HepG2 (cell line): ENCODE data around the gene XPR1. TPM values are rescaled to one million over a fixed set of nuclear protein-coding genes. Genes with fewer than 3 reads are reported as not detected.

Experiments used
- CAMTA2 ChIP-seq: sonication (generic); formaldehyde crosslinking; IDR thresholded peaks from 2 replicates; pipeline ENCODE4 v1.4.0; 2020; ENCODE audit warnings: mild to moderate bottlenecking, missing genetic modification reagents, borderline replicate concordance
- CHCHD3 ChIP-seq: sonication (generic); formaldehyde crosslinking; IDR thresholded peaks from 2 replicates; pipeline ENCODE4 v1.8.0; 2022; ENCODE audit warnings: mild to moderate bottlenecking, missing genetic modification reagents, moderate library complexity
- CTCF ChIP-seq: sonication (generic); formaldehyde crosslinking; IDR thresholded peaks from 2 replicates; pipeline ENCODE4 v1.5.0; 2020; ENCODE audit warnings: mild to moderate bottlenecking, missing genetic modification reagents, moderate library complexity
- DRAP1 ChIP-seq: IDR thresholded peaks from 2 replicates; pipeline ENCODE4 v1.6.1; 2016; ENCODE audit warnings: missing genetic modification reagents, missing compliant biosample characterization
- FOXA1 ChIP-seq, 2 experiments: fragments of 450-650 bp in 1 of 2; sonication (generic) in 1 of 2; formaldehyde crosslinking in 1 of 2; IDR thresholded peaks; 2 replicates each; pipeline versions ENCODE4 v1.4.0 to v1.6.1; 2016 to 2020; ENCODE audit warnings: missing genetic modification reagents in 1 of 2
- HMGXB3 ChIP-seq: sonication (generic); formaldehyde crosslinking; IDR thresholded peaks from 2 replicates; pipeline ENCODE4 v1.4.0; 2020; ENCODE audit warnings: missing genetic modification reagents, borderline replicate concordance
- KAT8 ChIP-seq: IDR thresholded peaks from 2 replicates; pipeline ENCODE4 v1.6.1; 2016; ENCODE audit warnings: missing genetic modification reagents, missing compliant biosample characterization
- MBNL3 ChIP-seq: fragments of 250-450 bp; sonication (Bioruptor Pico); conservative IDR thresholded peaks from 2 replicates; pipeline ENCODE4 v1.8.0; 2022; ENCODE audit warnings: mild to moderate bottlenecking, inconsistent platforms
- NCOR1 ChIP-seq: fragments of 200-600 bp; sonication (generic); IDR thresholded peaks from 2 replicates; pipeline ENCODE4 v1.7.0; 2017; ENCODE audit warnings: antibody characterized with exemption, low read length, borderline replicate concordance
- NFE2L2 ChIP-seq: fragments of 150-350 bp; IDR thresholded peaks from 2 replicates; pipeline ENCODE4 v1.6.1; 2014; ENCODE audit warnings: low read length
- PAF1 ChIP-seq: IDR thresholded peaks from 2 replicates; pipeline ENCODE4 v1.6.1; 2016; ENCODE audit warnings: missing genetic modification reagents, missing compliant biosample characterization
- POLR2AphosphoS2 ChIP-seq: IDR thresholded peaks from 2 replicates; pipeline ENCODE4 v1.6.1; 2011; ENCODE audit warnings: low read depth, low read length, improper control_type of control experiment
- SAP130 ChIP-seq: IDR thresholded peaks from 2 replicates; pipeline ENCODE4 v1.6.1; 2016; ENCODE audit warnings: low read depth
- SIX1 ChIP-seq: sonication (generic); formaldehyde crosslinking; IDR thresholded peaks from 2 replicates; pipeline ENCODE4 v1.4.0; 2020; ENCODE audit warnings: missing genetic modification reagents, borderline replicate concordance
- SP2 ChIP-seq: sonication (generic); formaldehyde crosslinking; IDR thresholded peaks from 2 replicates; pipeline ENCODE4 v1.5.1; 2020; ENCODE audit warnings: mild to moderate bottlenecking, missing genetic modification reagents
- TBX2 ChIP-seq: sonication (generic); formaldehyde crosslinking; IDR thresholded peaks from 2 replicates; pipeline ENCODE4 v1.5.0; 2020; ENCODE audit warnings: missing genetic modification reagents, mild to moderate bottlenecking, borderline replicate concordance
- TCF7 ChIP-seq: sonication (generic); IDR thresholded peaks from 2 replicates; pipeline ENCODE4 v1.6.1; 2016; ENCODE audit warnings: antibody characterized with exemption, low read depth
- ZNF260 ChIP-seq: sonication (generic); formaldehyde crosslinking; IDR thresholded peaks from 2 replicates; pipeline ENCODE4 v1.4.0; 2020; ENCODE audit warnings: missing genetic modification reagents, low read depth, mild to moderate bottlenecking, borderline replicate concordance
- ZNF3 ChIP-seq: IDR thresholded peaks from 2 replicates; pipeline ENCODE4 v1.7.0; 2017; ENCODE audit warnings: inconsistent platforms
- ZNF670 ChIP-seq: sonication (generic); formaldehyde crosslinking; IDR thresholded peaks from 2 replicates; pipeline ENCODE4 v1.8.0; 2022; ENCODE audit warnings: mild to moderate bottlenecking, missing genetic modification reagents, borderline replicate concordance
- ZNF724P ChIP-seq: sonication (generic); formaldehyde crosslinking; IDR thresholded peaks from 2 replicates; pipeline ENCODE4 v1.8.0; 2022; ENCODE audit warnings: missing genetic modification reagents, borderline replicate concordance
- ZNF749 ChIP-seq: sonication (generic); formaldehyde crosslinking; IDR thresholded peaks from 2 replicates; pipeline ENCODE4 v1.8.0; 2022; ENCODE audit warnings: mild to moderate bottlenecking, missing genetic modification reagents, moderate library complexity, borderline replicate concordance
- ZNF788 ChIP-seq: sonication (generic); formaldehyde crosslinking; IDR thresholded peaks from 2 replicates; pipeline ENCODE4 v1.5.0; 2020; ENCODE audit warnings: mild to moderate bottlenecking, missing genetic modification reagents, borderline replicate concordance
- ZNF879 ChIP-seq: sonication (generic); formaldehyde crosslinking; IDR thresholded peaks from 2 replicates; pipeline ENCODE4 v1.8.1; 2023; ENCODE audit warnings: missing genetic modification reagents
- polyA plus RNA-seq, 8 experiments: library from polyadenylated mRNA; depleted of rRNA in 3 of 8; stranded (reverse) in 7 of 8; unstranded in 1 of 8; fragments of >200 nt; fragmentation: Illumina TruSeq in 4 of 8; extraction: Trizol in 4 of 8; gene quantifications; 2 replicates each; pipeline versions ENCODE4 v1.2.1 to v1.2.3, GENCODE V29; 2011 to 2016; ENCODE audit warnings: low read depth in 4 of 8, missing spikeins in 1 of 8, mixed read lengths in 1 of 8; ENCODE audit not compliant: insufficient read depth in 1 of 8
- total RNA-seq, 5 experiments: library from RNA; depleted of rRNA; stranded (reverse); fragments of >200 nt; fragmentation: Illumina TruSeq; extraction: Trizol; gene quantifications; 2 replicates each; pipeline ENCODE4 v1.2.3, GENCODE V29; 2016; ENCODE audit warnings: low read depth in 1 of 5

The XPR1 gene
- total and polyA plus RNA-seq, 2 of the 13 experiments (the other 11 are each of a cell fraction or from before 2014, with no cell fraction given) = 22.3 to 23.6 TPM

- TF ChIP-seq DRAP1 (CRISPR knock-in tag) = no peak
- no peak for TF ChIP-seq MBNL3 (CRISPR knock-in tag)
- no peak for TF ChIP-seq ZNF749 (CRISPR knock-in tag)
- no peak for TF ChIP-seq PAF1
- no peak for TF ChIP-seq ZNF879 (CRISPR knock-in tag)
- TF ChIP-seq TCF7 = no peak; the same call in 1 of the 2 replicates
- peak; percentile 61; the same call in 1 of the 2 replicates for TF ChIP-seq NCOR1
- TF ChIP-seq TBX2 (CRISPR knock-in tag) = no peak
- peak; percentile 50; the same call in 1 of the 2 replicates for TF ChIP-seq ZNF788 (CRISPR knock-in tag)
- TF ChIP-seq HMGXB3 (CRISPR knock-in tag) = no peak
- no peak for TF ChIP-seq FOXA1 (IDR thresholded peaks at IDR 0.05)
- no peak for TF ChIP-seq FOXA1 (CRISPR knock-in tag; IDR thresholded peaks at IDR 0.05)
- TF ChIP-seq CHCHD3 (CRISPR knock-in tag) = no peak
- no peak for TF ChIP-seq SIX1 (CRISPR knock-in tag)
- no peak for TF ChIP-seq CAMTA2 (CRISPR knock-in tag)
- TF ChIP-seq ZNF724P (CRISPR knock-in tag) = no peak
- TF ChIP-seq SP2 (CRISPR knock-in tag) = no peak
- TF ChIP-seq ZNF260 (CRISPR knock-in tag) = no peak
- 0 out of 2 replicates have a peak, but pooled peaks have one; percentile 23 for TF ChIP-seq KAT8 (CRISPR knock-in tag)
- no peak for TF ChIP-seq CTCF (CRISPR knock-in tag)
- TF ChIP-seq POLR2AphosphoS2 = no peak
- TF ChIP-seq ZNF670 (CRISPR knock-in tag) = no peak
- 0 out of 2 replicates have a peak, but pooled peaks have one; percentile 23 for TF ChIP-seq SAP130 (CRISPR knock-in tag)
- TF ChIP-seq NFE2L2 = 0 out of 2 replicates have a peak, but pooled peaks have one; percentile 13
- TF ChIP-seq ZNF3 = no peak
These were observed 45.1 kb upstream of the XPR1 start (continued) for GRCh38 chr1:180586671-180587155.
